Upper lobe of right lung (tissue), 1 donor: Measurements from ENCODE around the gene GATAD2B. TPM values are rescaled to one million over a fixed set of nuclear protein-coding genes. Genes with fewer than 3 reads are reported as not detected.
A peak's percentile ranks its signal among the peaks of the same experiment; 100 is the strongest.

ENCODE experiments used
- ATAC-seq: fragments of 200-7000 bp; cut with Tn5 transposase; one replicate; pipeline ENCODE4 v1.9.1; 2020; ENCODE audit warnings: mild to moderate bottlenecking, moderate library complexity
- DNase-seq: peaks from one replicate; pipeline ENCODE4 v3.0.0-alpha.2; 2020
- H3K27ac ChIP-seq: fragments of 200-600 bp; one replicate; pipeline ENCODE4 v1.8.0; 2022
- H3K27me3 ChIP-seq: fragments of 200-600 bp; one replicate; pipeline ENCODE4 v1.8.0; 2022; ENCODE audit warnings: mild to moderate bottlenecking
- H3K36me3 ChIP-seq: fragments of 200-600 bp; one replicate; pipeline ENCODE4 v1.8.0; 2022
- H3K4me1 ChIP-seq: fragments of 200-600 bp; one replicate; pipeline ENCODE4 v1.8.0; 2022
- H3K4me3 ChIP-seq: fragments of 200-600 bp; one replicate; pipeline ENCODE4 v1.8.0; 2022; ENCODE audit warnings: mild to moderate bottlenecking
- H3K9me3 ChIP-seq: fragments of 200-600 bp; one replicate; pipeline ENCODE4 v1.8.0; 2022
- CTCF ChIP-seq: fragments of 200-600 bp; IDR thresholded peaks from one replicate; pipeline ENCODE4 v1.8.0; 2022; ENCODE audit warnings: antibody characterized with exemption
- intact Hi-C: fragments of 100-400 bp; cut with DNase I; formaldehyde crosslinking; loops from one replicate; pipeline ENCODE4 v1.11.0; 2022
- total RNA-seq: library from RNA; stranded (reverse); fragmentation: NEBNext Ultra II Directional; extraction: Animal tissue kit (Norgen Biotek cat#: 25700); gene quantifications from one replicate; pipeline ENCODE4 v1.2.1, GENCODE V29; 2021
- donor health status: DM: no; HTN: yes; CAD: no; lungs with severe emphysema.

The GATAD2B gene
- total RNA-seq, 1 donor from 2014 or later, result 55.1 TPM

GRCh38 chr1:153944005-153944826 lies 21.4 kb upstream of the GATAD2B start:
- no peak for TF ChIP-seq CTCF
- no peak for ATAC-seq
- H3K9me3 ChIP-seq, result no peaks in the 10 kb centered on the region
- peaks cover 23% of the 10 kb centered on the region for H3K4me1 ChIP-seq
- DNase-seq, result no peak
- H3K27ac ChIP-seq, result peak overlapping the region; percentile 95
- peak overlapping the region; percentile 78 for H3K4me3 ChIP-seq
- peaks cover 58% of the 10 kb centered on the region for H3K36me3 ChIP-seq
- H3K27me3 ChIP-seq, result no peaks in the 10 kb centered on the region
- intact Hi-C loops, result no loop called here

GRCh38 chr1:153942766-153943549 lies 20.2 kb upstream of the GATAD2B start:
- peaks cover 57% of the 10 kb centered on the region for H3K36me3 ChIP-seq
- no peaks in the 10 kb centered on the region for H3K27me3 ChIP-seq
- no peak for ATAC-seq
- peak; percentile 61 for DNase-seq
- no peak for TF ChIP-seq CTCF
- intact Hi-C loops, result no loop called here
- H3K4me1 ChIP-seq, result peaks cover 23% of the 10 kb centered on the region
- H3K9me3 ChIP-seq, result no peaks in the 10 kb centered on the region
- H3K4me3 ChIP-seq, result no peak overlapping the region
- H3K27ac ChIP-seq, result no peak overlapping the region

GRCh38 chr1:153941826-153942725 lies 19.3 kb upstream of the GATAD2B start:
- intact Hi-C loops, result no loop called here
- Histone ChIP-seq H3K27ac (no peak overlapping the region), H3K9me3 (no peaks in the 10 kb centered on the region), H3K27me3 (no peaks in the 10 kb centered on the region), H3K4me1 (peaks cover 21% of the 10 kb centered on the region), H3K4me3 (no peak overlapping the region), H3K36me3 (peaks cover 61% of the 10 kb centered on the region)
- peak; percentile 55 for DNase-seq
- no peak for TF ChIP-seq CTCF
- no peak for ATAC-seq

GRCh38 chr1:153940756-153941155 lies 18.0 kb upstream of the GATAD2B start:
- ATAC-seq (no peak), DNase-seq (peak; percentile 44)
- Histone ChIP-seq H3K27me3 (no peaks in the 10 kb centered on the region), H3K4me1 (peaks cover 16% of the 10 kb centered on the region), H3K27ac (no peak overlapping the region), H3K36me3 (peaks cover 74% of the 10 kb centered on the region), H3K4me3 (no peak overlapping the region), H3K9me3 (no peaks in the 10 kb centered on the region)
- TF ChIP-seq CTCF, result no peak
- intact Hi-C loops, result no loop called here

- no peaks in the 10 kb centered on the region for H3K9me3 ChIP-seq
- no peak for ATAC-seq
- no peak for TF ChIP-seq CTCF
- no peaks in the 10 kb centered on the region for H3K27me3 ChIP-seq
- intact Hi-C loops, result no loop called here
- H3K4me1 ChIP-seq, result peaks cover 9% of the 10 kb centered on the region
- no peak overlapping the region for H3K27ac ChIP-seq
- peak; percentile 54 for DNase-seq
- H3K4me3 ChIP-seq, result no peak overlapping the region
- H3K36me3 ChIP-seq, result peaks cover 87% of the 10 kb centered on the region
These were observed 16.7 kb upstream of the GATAD2B start for GRCh38 chr1:153939476-153939875.
